NCI-H1417 treated with DMSO at 0.1 percent for 48 hours (cell line): ENCODE measurements around the gene TRAF2.
"Not testable (repeated sequence)": the region's sequence is repeated elsewhere in the genome, so short reads cannot be mapped to it uniquely, and the experiment has no call there.

Experiments
- DNase-seq: peaks from one replicate; lab custom pipeline; 2025; lab: John Stamatoyannopoulos, UW

TRAF2 gene

DNA sequence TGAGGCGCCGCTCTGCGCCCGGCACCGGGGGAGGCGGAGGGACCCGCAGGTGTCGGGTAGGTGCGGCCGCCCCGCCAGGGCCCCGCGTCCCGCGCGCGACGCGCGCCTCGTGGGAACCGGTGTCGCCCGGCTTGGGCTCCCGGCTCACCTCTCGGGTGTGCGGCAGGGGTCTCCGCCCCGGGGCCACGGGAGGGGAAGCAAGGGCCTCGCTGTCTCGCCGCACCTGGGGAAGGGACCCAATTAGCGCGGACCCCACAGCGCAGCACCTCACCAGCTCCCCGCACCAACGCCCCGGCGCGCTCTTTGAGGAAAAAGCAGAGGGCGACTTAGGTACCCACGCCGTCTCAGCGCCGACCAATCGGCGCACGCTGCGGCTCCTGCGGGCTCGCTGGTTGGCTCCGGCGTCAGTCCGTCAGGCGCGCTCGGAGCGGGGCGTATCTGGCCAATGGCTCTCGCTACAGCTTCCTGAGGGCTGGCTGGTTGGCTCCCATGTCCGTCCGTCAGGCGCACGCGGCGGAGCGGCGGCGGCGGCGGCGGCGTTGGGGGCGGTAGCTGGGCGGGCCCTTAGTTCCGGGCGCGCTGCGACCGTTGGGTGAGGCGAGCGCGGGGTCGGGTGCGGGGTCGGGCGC is at the start of gene TRAF2:
TSS of gene TRAF2 (plus strand) at position 567 of the 629 bp plus-strand sequence. CDS start 12,225 bp downstream, outside the sequence.
- DNase-seq: peak; percentile 96

GRCh38 chr9:136837146-136837855 is 49.0 kb upstream of the TRAF2 start:
- no peak for DNase-seq

DNA sequence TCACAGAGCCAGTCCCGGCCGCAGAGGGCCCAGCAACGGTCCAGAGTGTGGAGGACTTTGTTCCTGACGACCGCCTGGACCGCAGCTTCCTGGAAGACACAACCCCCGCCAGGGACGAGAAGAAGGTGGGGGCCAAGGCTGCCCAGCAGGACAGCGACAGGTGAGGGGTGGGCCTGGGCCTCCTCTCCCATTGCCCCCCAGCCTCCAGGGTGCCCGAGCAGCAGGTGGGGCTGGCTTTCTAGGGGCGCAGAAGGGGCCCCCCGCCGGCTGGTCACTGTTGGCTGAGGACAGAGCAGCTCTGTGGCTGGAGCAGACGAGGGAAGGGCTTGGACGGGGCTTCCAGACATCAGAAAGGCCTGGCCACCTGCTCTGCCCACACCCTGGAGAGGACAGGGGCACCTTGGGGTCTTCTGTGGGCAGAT is 48.4 kb upstream of the TRAF2 start:
- DNase-seq: not testable (repeated sequence)

DNA sequence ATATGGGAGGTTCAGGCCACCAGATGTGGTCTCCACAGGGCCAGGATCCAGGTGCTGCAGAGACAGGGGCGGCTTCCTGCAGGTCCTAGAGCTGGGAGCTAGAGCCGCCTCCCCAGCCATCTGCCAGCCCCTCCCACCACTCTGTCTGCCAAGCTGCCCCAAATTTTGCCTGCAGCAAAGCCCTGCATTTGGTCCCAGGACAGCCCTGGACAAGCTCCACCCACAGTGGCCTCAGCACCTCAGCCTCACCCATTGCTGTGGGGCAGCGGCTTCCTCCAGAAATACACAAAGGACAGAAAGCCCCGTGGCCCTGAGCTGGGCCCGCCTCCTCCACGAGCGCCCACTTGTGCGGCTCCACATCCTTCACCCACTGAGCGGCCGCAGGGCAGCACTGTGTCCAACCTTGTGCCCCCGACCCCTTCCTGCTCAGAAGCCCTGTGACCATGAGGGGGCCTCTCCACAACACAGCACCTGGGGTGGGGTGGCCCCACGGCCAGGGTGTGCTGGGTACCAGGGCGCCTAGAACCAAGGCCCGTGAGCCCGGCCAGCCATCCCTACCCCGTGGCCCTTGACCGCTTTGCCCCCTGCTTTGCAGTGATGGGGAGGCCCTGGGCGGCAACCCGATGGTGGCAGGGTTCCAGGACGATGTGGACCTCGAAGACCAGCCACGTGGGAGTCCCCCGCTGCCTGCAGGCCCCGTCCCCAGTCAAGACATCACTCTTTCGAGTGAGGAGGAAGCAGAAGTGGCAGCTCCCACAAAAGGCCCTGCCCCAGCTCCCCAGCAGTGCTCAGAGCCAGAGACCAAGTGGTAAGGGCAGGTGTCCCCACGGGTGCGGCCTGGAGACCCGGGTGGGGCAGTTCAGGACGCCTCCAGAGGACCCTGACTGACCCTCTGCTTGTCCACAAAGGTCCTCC is 47.7 kb upstream of the TRAF2 start:
- no peak for DNase-seq

DNA sequence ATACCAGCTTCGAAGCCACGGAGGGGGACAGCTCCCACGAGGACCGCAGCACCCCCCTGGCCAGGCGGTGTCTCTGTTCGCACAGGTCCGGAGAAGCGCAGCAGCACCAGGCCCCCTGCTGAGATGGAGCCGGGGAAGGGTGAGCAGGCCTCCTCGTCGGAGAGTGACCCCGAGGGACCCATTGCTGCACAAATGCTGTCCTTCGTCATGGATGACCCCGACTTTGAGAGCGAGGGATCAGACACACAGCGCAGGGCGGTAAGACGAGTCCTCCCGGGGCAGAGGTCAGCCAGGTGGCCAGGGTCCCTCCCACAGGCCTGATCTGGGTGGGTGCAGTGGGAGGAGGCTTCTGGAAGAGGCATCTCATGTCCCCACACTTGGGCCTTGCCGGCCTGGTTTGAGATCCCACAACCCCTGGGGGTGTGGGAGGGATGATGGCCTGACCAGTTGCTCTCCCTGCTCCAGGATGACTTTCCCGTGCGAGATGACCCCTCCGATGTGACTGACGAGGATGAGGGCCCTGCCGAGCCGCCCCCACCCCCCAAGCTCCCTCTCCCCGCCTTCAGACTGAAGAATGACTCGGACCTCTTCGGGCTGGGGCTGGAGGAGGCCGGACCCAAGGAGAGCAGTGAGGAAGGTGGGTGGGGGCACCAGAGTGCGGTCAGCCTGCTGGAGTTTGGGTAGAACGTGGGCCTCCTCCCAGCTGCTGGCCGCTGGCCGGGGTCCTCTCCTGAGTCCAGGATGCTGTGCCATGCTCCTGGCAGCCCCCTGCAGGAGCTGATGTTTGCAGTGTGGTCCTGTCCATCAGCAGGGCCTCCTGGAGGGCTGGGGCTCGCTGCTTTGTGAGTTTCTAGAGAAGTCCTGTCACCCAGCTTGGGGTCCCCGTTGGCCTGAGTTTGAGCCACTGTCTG is 46.8 kb upstream of the TRAF2 start:
- no peak for DNase-seq

GRCh38 chr9:136840140-136840876 is 46.0 kb upstream of the TRAF2 start:
- no peak for DNase-seq

- peak; percentile 45 for DNase-seq
Observed at GRCh38 chr9:136840877-136841645, 45.3 kb upstream of the TRAF2 start.

- not testable (repeated sequence) for DNase-seq
Observed at GRCh38 chr9:136841646-136842379, 44.5 kb upstream of the TRAF2 start.

- DNase-seq: not testable (repeated sequence)
Observed at GRCh38 chr9:136842380-136842948, 43.9 kb upstream of the TRAF2 start, which contains the start of gene AJM1. AJM1 (plus strand) TSS chr9:136842478; CDS start chr9:136844415, 1,937 bp downstream.

GRCh38 chr9:136843159-136843800 is 43.0 kb upstream of the TRAF2 start:
- DNase-seq: not testable (repeated sequence)

DNA sequence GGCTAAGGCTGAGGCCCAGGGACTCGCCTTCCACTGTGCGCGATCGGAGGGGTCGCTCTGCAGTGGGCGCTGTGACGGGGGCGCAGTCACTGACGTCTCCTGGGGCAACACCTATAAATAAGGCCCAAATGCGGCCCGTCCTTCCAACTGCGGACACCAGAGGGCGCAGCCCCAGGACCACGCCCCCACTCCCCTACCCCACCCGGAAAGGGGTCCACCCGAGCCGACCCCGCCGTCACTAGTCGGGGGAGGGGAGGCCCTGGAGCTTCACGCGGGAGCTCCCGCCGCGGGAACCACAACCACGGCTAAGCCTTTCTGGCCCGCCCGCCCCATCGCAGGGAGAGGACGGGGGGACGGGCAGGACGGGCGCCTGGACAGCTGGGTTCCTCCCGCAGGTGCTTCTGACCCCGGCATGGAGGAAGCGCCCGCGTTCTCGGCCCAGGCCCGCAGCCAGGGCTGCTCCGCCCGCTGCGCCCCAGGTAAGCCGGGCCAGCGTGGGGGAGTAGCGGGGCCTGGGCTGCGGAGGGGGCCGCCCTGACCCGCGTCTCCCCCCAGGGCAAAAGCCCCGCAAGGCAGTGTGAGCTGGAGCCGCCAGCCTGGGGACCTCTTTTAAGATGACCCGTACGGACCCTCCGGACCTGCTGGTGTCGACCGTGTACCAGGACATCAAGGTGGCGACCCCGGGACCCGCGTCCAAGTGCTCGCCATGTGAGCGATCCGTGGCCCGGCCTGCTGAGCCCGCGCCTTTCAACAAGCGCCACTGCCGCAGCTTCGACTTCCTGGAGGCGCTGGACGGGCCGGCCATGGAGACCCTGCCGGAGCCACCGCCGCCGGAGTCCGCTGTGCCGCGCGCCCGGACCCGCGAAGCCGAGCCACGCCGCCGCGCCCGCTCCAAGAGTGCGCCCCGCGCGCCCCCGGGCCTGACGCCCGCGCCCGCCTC is 42.2 kb upstream of the TRAF2 start:
- not testable (repeated sequence) for DNase-seq

DNA sequence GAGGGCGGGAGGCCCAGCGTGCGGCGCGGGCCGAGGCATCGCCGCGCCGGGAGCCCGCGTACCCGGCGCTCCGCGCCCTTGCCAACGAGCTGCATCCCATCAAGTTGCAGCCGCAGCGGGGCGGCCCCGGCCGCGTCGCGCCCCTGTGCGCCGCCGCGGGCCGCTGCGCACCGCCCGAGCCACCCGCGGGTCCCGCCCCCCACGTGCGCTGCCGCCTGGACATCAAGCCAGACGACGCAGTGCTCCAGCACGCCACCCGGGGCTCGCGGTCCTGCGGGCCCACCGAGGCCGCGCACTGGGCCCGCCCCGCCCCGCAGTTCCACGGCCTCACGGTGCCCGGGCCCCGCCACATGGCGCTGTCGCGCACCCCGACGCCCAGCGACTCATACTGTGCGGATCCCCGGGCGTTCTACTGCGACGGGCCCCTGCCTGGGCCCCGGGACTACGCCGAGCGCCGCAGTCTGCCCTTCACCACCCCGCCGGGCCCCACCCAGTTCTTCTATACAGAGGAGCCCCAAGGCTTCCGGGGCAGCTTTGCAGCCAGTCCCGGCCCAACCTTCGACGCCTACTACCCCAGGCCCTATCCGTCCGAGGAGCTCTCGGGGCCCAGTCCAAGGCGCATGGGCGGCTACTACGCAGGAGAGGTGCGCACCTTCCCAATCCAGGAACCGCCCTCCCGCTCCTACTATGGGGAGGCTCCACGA is 41.4 kb upstream of the TRAF2 start:
- no peak for DNase-seq

GRCh38 chr9:136845465-136846260 is 40.7 kb upstream of the TRAF2 start:
- no peak for DNase-seq

DNA sequence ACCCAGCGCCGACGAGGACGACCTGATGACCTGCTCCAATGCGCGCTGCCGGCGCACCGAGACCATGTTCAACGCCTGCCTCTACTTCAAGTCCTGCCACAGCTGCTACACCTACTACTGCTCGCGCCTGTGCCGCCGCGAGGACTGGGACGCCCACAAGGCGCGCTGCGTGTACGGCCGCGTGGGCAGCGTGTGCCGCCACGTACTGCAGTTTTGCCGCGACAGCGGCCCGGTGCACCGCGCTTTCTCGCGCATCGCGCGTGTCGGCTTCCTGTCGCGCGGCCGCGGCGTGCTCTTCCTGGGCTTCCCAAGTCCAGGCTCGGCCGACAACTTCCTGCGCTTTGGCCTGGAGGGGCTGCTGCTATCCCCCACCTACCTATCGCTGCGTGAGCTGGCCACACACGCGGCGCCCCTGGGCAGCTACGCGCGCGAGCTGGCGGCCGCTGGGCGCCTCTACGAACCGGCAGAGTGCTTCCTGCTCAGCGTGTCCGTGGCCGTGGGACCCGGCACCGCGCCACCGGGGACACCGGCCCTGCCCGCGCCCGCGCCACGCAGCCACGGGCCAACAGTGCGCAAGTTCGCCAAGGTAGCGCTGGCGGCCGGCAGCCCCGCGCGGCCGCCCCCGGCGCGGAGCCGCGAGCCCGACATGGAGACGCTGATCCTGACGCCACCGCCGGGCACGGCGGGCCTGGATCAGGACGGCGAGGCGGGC is 39.8 kb upstream of the TRAF2 start:
- DNase-seq: no peak
